Neural crest cell (in vitro differentiated cells): ENCODE measurements around the gene DTWD1. TPM values are rescaled to one million over a fixed set of nuclear protein-coding genes. Genes with fewer than 3 reads are reported as not detected.

Source experiments
- DNase-seq: peaks from one replicate; pipeline ENCODE4 v3.0.0; 2021; ENCODE audit warnings: low read depth, mixed read lengths, low spot score
- H3K27ac Mint-ChIP-seq: one replicate; pipeline ENCODE4 v1.8.0; 2021; ENCODE audit warnings: mild to moderate bottlenecking, mixed read lengths; ENCODE audit not compliant: unreplicated experiment
- H3K27me3 Mint-ChIP-seq: 2 replicates; pipeline ENCODE4 v1.8.0; 2021; ENCODE audit warnings: low read depth, mild to moderate bottlenecking, mixed read lengths
- H3K36me3 Mint-ChIP-seq: 2 replicates; pipeline ENCODE4 v1.8.0; 2021; ENCODE audit warnings: low read depth, mild to moderate bottlenecking, mixed read lengths
- H3K4me1 Mint-ChIP-seq: 2 replicates; pipeline ENCODE4 v1.8.0; 2021; ENCODE audit warnings: mixed read lengths
- H3K4me3 Mint-ChIP-seq: one replicate; pipeline ENCODE4 v1.8.0; 2021; ENCODE audit warnings: mild to moderate bottlenecking, mixed read lengths
- H3K9me3 Mint-ChIP-seq: 2 replicates; pipeline ENCODE4 v1.8.0; 2021; ENCODE audit warnings: mixed read lengths
- total RNA-seq: library from RNA; stranded (reverse); gene quantifications from 2 replicates; pipeline ENCODE4 v1.2.1, GENCODE V29; 2021
- TF ChIP-seq, protein P1 (sequence below): fragments of 200-600 bp; sonication (generic); conservative IDR thresholded peaks from 2 replicates; pipeline ENCODE4 v1.5.0; 2021; ENCODE audit warnings: antibody characterized with exemption, mild to moderate bottlenecking

The DTWD1 gene
- total RNA-seq, 1 donor from 2014 or later = 27.8 TPM

DNA sequence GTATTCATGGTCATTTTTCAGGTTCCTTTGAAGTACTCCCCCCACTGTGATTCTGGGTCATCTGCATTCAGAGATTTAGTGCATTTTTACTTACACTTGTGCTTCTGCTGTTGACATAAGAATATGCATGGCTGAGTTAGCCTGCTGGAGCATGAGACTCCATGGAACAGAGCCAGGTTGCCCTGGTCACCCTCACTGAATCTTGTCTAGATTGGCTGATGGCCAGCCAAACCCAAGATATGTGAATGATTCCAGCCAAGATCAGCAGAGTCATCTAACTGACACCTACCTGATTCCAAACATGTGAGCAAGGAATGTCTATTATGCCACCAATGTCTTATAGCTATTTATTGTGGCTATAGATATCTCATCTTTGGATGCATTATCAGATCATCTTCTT is 25.1 kb downstream of the DTWD1 start:
- no peaks in the 10 kb centered on the region for H3K4me1 Mint-ChIP-seq
- DNase-seq = no peak
- H3K27ac Mint-ChIP-seq = no peak overlapping the region
- H3K36me3 Mint-ChIP-seq = peaks cover 10% of the 10 kb centered on the region
- H3K27me3 Mint-ChIP-seq = no peaks in the 10 kb centered on the region
- peaks cover 3% of the 10 kb centered on the region for H3K9me3 Mint-ChIP-seq
- no peak overlapping the region for H3K4me3 Mint-ChIP-seq
- TF ChIP-seq, protein P1, sequence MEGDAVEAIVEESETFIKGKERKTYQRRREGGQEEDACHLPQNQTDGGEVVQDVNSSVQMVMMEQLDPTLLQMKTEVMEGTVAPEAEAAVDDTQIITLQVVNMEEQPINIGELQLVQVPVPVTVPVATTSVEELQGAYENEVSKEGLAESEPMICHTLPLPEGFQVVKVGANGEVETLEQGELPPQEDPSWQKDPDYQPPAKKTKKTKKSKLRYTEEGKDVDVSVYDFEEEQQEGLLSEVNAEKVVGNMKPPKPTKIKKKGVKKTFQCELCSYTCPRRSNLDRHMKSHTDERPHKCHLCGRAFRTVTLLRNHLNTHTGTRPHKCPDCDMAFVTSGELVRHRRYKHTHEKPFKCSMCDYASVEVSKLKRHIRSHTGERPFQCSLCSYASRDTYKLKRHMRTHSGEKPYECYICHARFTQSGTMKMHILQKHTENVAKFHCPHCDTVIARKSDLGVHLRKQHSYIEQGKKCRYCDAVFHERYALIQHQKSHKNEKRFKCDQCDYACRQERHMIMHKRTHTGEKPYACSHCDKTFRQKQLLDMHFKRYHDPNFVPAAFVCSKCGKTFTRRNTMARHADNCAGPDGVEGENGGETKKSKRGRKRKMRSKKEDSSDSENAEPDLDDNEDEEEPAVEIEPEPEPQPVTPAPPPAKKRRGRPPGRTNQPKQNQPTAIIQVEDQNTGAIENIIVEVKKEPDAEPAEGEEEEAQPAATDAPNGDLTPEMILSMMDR = no peak

DNA sequence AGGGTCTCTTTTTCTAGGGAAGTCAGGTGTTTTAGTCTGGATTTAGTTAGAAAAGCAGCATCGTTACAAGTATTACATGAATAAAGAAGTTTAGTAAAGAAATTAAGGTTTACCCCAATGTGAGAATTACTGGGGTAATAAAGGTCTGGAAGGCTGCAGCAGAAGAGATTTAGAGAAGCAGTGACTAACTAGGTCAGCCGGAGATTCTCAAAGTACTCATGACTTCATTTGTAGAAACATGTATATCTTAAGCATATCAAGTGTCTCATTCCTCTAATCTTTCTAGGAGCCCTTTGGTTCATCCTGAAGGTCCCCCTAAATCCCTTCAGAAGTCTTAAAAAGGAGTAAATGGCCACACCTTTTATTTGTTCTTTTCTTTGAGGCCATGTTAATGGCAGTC is 26.0 kb downstream of the DTWD1 start:
- H3K36me3 Mint-ChIP-seq = peaks cover 14% of the 10 kb centered on the region
- no peak for DNase-seq
- H3K9me3 Mint-ChIP-seq = peaks cover 6% of the 10 kb centered on the region
- H3K27ac Mint-ChIP-seq = no peak overlapping the region
- TF ChIP-seq, protein P1 = no peak
- H3K4me1 Mint-ChIP-seq = no peaks in the 10 kb centered on the region
- H3K4me3 Mint-ChIP-seq = no peak overlapping the region
- no peaks in the 10 kb centered on the region for H3K27me3 Mint-ChIP-seq

DNA sequence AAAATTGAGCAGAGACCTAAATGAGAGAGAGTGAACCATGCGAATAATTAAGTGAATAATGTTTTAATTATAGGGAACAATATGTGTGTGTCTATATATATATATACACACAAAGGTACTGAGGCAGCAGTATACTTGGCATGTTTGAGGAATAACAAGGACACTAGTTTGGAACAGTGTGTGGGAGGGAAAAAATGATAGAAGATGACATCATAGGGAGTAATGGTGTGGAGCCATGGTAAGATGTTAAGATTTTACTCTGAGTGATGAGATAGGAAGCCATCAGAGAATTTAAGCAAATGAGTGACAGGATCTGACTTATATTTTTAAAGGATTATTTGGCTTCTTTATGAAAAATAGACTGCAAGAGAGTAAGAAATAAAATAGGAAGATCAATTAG is 29.1 kb downstream of the DTWD1 start:
- Mint-ChIP-seq H3K4me3 (no peak overlapping the region), H3K36me3 (peaks cover 29% of the 10 kb centered on the region), H3K27me3 (no peaks in the 10 kb centered on the region), H3K4me1 (no peaks in the 10 kb centered on the region), H3K27ac (no peak overlapping the region), H3K9me3 (peaks cover 22% of the 10 kb centered on the region)
- TF ChIP-seq, protein P1 = no peak
- DNase-seq = no peak

DNA sequence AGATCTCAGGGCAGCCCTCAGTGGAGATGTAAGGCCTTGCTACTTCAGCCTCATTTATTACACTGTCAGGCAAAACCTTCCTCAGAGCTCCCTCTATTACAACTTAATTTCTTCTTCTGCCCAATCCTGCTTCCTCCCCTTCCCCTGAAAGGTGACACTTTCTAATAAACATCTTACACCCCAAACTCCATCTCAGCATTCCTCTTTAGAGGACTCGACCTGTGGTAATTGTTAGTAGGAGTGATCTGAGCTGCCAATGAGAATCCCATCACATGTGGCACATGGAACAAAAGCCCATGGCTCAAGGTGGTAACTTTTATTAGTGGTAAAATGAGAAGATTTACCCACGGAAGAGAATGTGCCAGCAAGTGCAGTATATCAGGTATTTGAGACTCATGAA is 29.8 kb downstream of the DTWD1 start:
- H3K4me3 Mint-ChIP-seq = no peak overlapping the region
- H3K27me3 Mint-ChIP-seq = no peaks in the 10 kb centered on the region
- peaks cover 29% of the 10 kb centered on the region for H3K36me3 Mint-ChIP-seq
- no peak for DNase-seq
- H3K4me1 Mint-ChIP-seq = no peaks in the 10 kb centered on the region
- H3K27ac Mint-ChIP-seq = no peak overlapping the region
- TF ChIP-seq, protein P1 = no peak
- H3K9me3 Mint-ChIP-seq = peaks cover 29% of the 10 kb centered on the region

DNA sequence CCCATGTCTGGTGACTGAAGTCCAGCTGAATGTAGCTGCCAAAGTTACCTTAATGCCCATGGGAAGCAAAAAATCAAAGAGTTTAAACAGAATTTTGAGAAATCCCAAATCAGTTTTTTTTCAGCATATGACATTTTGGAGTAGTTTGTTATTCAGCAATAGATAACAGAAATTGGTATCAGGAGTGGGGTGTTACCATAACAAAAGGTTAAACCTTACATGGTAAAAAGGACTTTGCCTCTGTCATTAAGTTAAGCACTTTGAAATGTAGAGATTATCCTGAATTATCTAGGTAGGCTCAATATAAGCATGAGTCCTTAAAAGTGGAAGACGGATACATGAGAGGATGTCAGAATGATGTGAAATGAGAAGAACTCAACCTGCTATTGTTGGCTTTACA is 32.1 kb downstream of the DTWD1 start:
- Mint-ChIP-seq H3K27me3 (no peaks in the 10 kb centered on the region), H3K4me1 (no peaks in the 10 kb centered on the region), H3K27ac (no peak overlapping the region), H3K4me3 (no peak overlapping the region), H3K36me3 (peaks cover 23% of the 10 kb centered on the region), H3K9me3 (peaks cover 32% of the 10 kb centered on the region)
- DNase-seq = no peak
- TF ChIP-seq, protein P1 = no peak

DNA sequence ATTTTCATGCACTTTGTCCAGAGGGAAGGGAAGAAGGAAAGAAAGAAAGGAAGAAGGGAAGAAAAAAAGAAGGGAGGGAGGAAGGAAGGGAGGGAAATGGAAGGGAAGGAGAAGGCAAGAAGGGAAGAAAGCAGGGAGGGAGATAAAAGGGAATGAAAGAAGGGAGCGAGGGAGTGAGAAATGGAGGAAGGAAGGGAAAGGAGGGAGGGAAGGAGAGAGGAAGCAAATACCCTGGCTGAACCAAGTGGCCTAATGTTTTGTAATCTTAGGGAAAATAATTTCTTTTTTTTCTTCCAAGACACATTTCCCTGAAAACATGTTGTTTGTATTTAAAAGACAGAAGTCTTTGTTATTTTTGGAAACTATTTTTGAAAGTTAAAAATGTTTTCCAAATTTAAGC is 35.9 kb downstream of the DTWD1 start:
- no peak for DNase-seq
- H3K9me3 Mint-ChIP-seq = peaks cover 32% of the 10 kb centered on the region
- H3K4me1 Mint-ChIP-seq = no peaks in the 10 kb centered on the region
- no peaks in the 10 kb centered on the region for H3K27me3 Mint-ChIP-seq
- H3K27ac Mint-ChIP-seq = no peak overlapping the region
- TF ChIP-seq, protein P1 = no peak
- H3K36me3 Mint-ChIP-seq = peaks cover 20% of the 10 kb centered on the region
- no peak overlapping the region for H3K4me3 Mint-ChIP-seq
